CD4-positive, alpha-beta T cell treated with Interleukin-12 subunit alpha and Interleukin-12 subunit beta, for 1 hour (primary cell): ENCODE results near the gene ACSL6.

Experiments
- DNase-seq: peaks from one replicate; pipeline ENCODE4 v3.0.0-alpha.2; 2020

ACSL6 gene

GRCh38 chr5:131997727-131998117 is 13.7 kb downstream of the ACSL6 start:
- DNase-seq, result no peak

- DNase-seq, result no peak
Observed at GRCh38 chr5:131997026-131997726, 14.3 kb downstream of the ACSL6 start.

GRCh38 chr5:131996210-131997025 is 15.0 kb downstream of the ACSL6 start:
- no peak for DNase-seq

GRCh38 chr5:131994533-131995226 is 16.8 kb downstream of the ACSL6 start:
- no peak for DNase-seq

- DNase-seq, result no peak
Observed at GRCh38 chr5:131994090-131994489, 17.4 kb downstream of the ACSL6 start.

GRCh38 chr5:131993676-131994075 is 17.8 kb downstream of the ACSL6 start:
- no peak for DNase-seq

GRCh38 chr5:131992370-131992769 is 19.1 kb downstream of the ACSL6 start:
- DNase-seq, result no peak

- DNase-seq, result no peak
Observed at GRCh38 chr5:131991593-131992324, 19.7 kb downstream of the ACSL6 start.

- DNase-seq, result no peak
Observed at GRCh38 chr5:131990716-131991115, 20.7 kb downstream of the ACSL6 start.

- DNase-seq, result no peak
Observed at GRCh38 chr5:131988601-131989000, 22.9 kb downstream of the ACSL6 start.

- DNase-seq, result no peak
Observed at GRCh38 chr5:131987251-131987650, 24.2 kb downstream of the ACSL6 start.

GRCh38 chr5:131986161-131986912 is 25.1 kb downstream of the ACSL6 start:
- no peak for DNase-seq

GRCh38 chr5:131984956-131985665 is 26.3 kb downstream of the ACSL6 start:
- no peak for DNase-seq

GRCh38 chr5:131983244-131983771 is 28.1 kb downstream of the ACSL6 start:
- no peak for DNase-seq

- no peak for DNase-seq
Observed at GRCh38 chr5:131981516-131981915, 29.9 kb downstream of the ACSL6 start.

GRCh38 chr5:131980696-131981095 is 30.8 kb downstream of the ACSL6 start:
- no peak for DNase-seq

- no peak for DNase-seq
Observed at GRCh38 chr5:131979816-131980215, 31.6 kb downstream of the ACSL6 start.

GRCh38 chr5:131977212-131977604 is 34.2 kb downstream of the ACSL6 start:
- no peak for DNase-seq

- DNase-seq, result no peak
Observed at GRCh38 chr5:131976414-131977211, 34.8 kb downstream of the ACSL6 start.

- peak; percentile 49 for DNase-seq
Observed at GRCh38 chr5:131974956-131975726, 36.3 kb downstream of the ACSL6 start.
